ENCODE measurements around the gene HJURP. TPM values are rescaled to one million over a fixed set of nuclear protein-coding genes. Genes with fewer than 3 reads are reported as not detected.

Gene HJURP
- total RNA-seq, 4 donors from 2014 or later, result 0.27 to 0.45 (median 0.38) TPM; not detected in 1

DNA sequence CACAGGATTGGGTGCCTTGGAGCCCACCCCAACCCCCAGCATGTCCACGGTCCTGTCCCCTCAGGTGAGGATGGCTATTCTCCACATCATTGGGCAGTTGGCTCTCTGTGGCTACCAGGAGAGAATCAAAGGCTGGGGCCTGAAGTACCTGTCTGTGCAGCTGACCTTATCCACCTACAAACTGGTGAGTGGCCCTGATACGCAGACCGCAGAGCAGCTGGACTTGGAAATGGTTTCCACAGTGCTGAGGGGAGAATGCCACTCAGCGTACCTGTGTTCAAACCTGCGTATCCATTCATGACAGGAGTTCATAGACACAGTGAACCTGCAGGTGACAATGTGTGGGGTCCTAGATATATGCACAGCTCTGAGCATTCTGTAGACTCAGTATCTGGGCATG is 54.6 kb downstream of the HJURP start:
- H3K4me1 ChIP-seq, result peaks cover 6 to 13% of the 10 kb centered on the region in 2 donors
- intact Hi-C loops (cut with DNase I), result no loop called here
- no peak overlapping the region for H3K4me3 ChIP-seq (replicated peaks in 1 of 3)
- peak overlapping the region in 2 of 3 donors; percentile 6 to 12 for H3K27ac ChIP-seq
- no peaks in the 10 kb centered on the region for H3K36me3 ChIP-seq
- DNase-seq, result peak; percentile 78 to 89
- no peaks in the 10 kb centered on the region for H3K9me3 ChIP-seq
- 8 to 62% methylated on average over 4 to 5 of the region's 5 CpGs for WGBS, 2 donors
- TF ChIP-seq POLR2A (IDR thresholded peaks at IDR 0.05), result no peak
- TF ChIP-seq, protein P1, sequence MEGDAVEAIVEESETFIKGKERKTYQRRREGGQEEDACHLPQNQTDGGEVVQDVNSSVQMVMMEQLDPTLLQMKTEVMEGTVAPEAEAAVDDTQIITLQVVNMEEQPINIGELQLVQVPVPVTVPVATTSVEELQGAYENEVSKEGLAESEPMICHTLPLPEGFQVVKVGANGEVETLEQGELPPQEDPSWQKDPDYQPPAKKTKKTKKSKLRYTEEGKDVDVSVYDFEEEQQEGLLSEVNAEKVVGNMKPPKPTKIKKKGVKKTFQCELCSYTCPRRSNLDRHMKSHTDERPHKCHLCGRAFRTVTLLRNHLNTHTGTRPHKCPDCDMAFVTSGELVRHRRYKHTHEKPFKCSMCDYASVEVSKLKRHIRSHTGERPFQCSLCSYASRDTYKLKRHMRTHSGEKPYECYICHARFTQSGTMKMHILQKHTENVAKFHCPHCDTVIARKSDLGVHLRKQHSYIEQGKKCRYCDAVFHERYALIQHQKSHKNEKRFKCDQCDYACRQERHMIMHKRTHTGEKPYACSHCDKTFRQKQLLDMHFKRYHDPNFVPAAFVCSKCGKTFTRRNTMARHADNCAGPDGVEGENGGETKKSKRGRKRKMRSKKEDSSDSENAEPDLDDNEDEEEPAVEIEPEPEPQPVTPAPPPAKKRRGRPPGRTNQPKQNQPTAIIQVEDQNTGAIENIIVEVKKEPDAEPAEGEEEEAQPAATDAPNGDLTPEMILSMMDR (IDR thresholded peaks at IDR 0.05), result peak in 1 of 6 experiments; percentile 22
- no peaks in the 10 kb centered on the region for H3K27me3 ChIP-seq

DNA sequence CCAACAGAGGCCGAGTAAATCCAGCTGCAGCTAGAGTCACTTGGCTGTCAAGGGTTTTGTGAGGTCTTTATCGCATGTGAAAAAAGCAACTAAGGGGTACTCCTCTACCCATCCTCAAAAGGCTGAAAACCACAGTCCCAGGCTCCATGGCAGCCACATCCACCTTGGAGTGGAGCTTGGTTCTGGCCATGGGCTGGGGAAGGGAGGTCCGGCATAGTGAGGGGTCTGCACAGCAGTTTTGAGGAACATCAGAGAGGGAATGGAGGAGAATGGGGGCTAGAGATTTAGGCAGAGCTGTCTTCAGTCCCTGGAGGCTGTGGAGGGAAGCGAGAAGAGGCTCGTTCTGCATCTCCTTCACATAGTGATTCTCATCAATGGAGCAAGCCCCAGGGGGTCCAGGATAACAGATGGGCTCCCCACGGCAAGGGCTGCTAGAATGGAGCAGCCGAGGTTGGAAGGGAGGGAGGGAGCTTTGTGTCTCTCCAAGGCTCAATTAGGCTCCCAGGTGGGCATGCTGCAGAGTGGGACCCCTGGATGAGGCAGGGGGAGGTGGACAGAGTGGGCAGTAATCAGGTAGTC is 55.2 kb downstream of the HJURP start:
- H3K9me3 ChIP-seq, result no peaks in the 10 kb centered on the region
- no peaks in the 10 kb centered on the region for H3K27me3 ChIP-seq
- intact Hi-C loops (cut with DNase I), result no loop called here
- 69 to 71% methylated on average over 7 of the region's 7 CpGs for WGBS, 2 donors
- H3K4me1 ChIP-seq, result peaks cover 6 to 13% of the 10 kb centered on the region in 2 donors
- no peak overlapping the region for H3K4me3 ChIP-seq (replicated peaks in 1 of 3)
- no peaks in the 10 kb centered on the region for H3K36me3 ChIP-seq
- DNase-seq, result no peak
- H3K27ac ChIP-seq, result peak overlapping the region in 1 of 3 donors; percentile 6
- TF ChIP-seq, protein P1 (IDR thresholded peaks at IDR 0.05), result no peak
- TF ChIP-seq POLR2A (IDR thresholded peaks at IDR 0.05), result no peak

DNA sequence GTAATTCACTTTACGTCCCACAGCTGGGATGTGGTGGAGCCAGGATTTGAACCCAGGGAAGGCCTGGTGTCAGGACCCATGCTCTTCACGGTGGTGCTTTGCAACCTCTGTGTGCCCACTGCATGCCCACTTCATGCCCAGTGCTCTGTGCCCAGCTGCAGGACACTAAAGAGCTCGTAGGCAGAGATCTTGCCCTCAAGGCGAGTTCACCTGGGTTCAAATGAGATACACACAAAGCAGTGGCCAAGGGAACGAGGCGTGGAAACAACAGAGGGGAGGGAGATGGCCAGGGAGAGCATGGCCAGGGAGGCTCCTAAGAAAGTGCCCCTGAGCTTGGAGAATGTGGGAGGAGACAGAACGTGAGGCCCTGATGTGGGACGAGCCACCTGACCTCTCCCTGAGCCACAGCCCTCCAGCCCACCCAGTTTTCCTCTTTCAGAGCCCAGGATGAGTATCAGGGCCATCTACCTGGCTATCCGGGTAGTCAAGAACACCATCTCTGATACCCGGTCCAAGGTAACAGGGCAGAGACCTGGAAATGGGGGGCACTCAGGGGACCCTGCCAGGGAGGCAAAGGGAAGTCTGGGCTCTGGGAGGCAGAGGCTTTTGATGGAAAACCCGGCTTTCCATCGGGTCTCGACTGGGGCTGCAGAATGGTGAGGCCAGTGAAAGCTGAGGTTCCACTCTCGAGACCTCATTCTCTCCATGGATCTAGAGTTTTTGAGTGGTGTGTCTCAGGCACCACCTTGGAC is 55.8 kb downstream of the HJURP start:
- DNase-seq, result no peak
- H3K27ac ChIP-seq, result peak overlapping the region in 1 of 3 donors; percentile 6

DNA sequence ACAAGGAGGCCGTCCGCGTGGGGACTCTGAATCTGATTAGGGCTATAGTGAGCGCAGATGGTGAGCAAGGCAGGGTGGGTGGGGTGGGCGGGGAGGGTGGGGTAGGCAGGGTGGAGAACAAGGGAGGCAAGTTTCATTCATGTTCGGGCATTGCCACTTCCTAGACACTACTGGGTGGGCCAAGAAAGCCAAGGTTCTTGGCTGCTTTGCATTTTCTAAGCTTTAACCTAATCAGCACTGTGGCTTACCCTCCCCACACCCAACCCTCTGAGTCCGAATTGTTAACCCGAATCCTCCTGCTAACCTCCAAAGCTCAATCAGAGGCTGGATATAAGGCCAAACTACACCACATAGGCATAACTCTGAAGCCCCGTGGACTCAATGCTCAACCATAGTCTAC is 58.1 kb downstream of the HJURP start:
- no peak for DNase-seq
- Histone ChIP-seq H3K9me3 (no peaks in the 10 kb centered on the region), H3K36me3 (no peaks in the 10 kb centered on the region), H3K27ac (no peak overlapping the region), H3K27me3 (no peaks in the 10 kb centered on the region), H3K4me1 (peaks cover 6 to 13% of the 10 kb centered on the region in 2 donors), H3K4me3 (replicated peaks in 1 of 3) (no peak overlapping the region)
- intact Hi-C loops (cut with DNase I), result no loop called here
- TF ChIP-seq POLR2A (IDR thresholded peaks at IDR 0.05), result no peak
- TF ChIP-seq, protein P1 (IDR thresholded peaks at IDR 0.05), result no peak
- 92 to 93% methylated on average over 9 of the region's 9 CpGs for WGBS, 2 donors

More for the DNA sequence above, 55.8 kb downstream of the HJURP start:
- H3K27me3 ChIP-seq, result no peaks in the 10 kb centered on the region
- no peak overlapping the region for H3K4me3 ChIP-seq (replicated peaks in 1 of 3)
- no peak for TF ChIP-seq POLR2A (IDR thresholded peaks at IDR 0.05)
- TF ChIP-seq, protein P1 (IDR thresholded peaks at IDR 0.05), result no peak
- 82 to 94% methylated on average over 14 of the region's 14 CpGs for WGBS, 2 donors
- H3K36me3 ChIP-seq, result no peaks in the 10 kb centered on the region
- intact Hi-C loops (cut with DNase I), result no loop called here
- peaks cover 6 to 13% of the 10 kb centered on the region in 2 donors for H3K4me1 ChIP-seq
- H3K9me3 ChIP-seq, result no peaks in the 10 kb centered on the region

DNA sequence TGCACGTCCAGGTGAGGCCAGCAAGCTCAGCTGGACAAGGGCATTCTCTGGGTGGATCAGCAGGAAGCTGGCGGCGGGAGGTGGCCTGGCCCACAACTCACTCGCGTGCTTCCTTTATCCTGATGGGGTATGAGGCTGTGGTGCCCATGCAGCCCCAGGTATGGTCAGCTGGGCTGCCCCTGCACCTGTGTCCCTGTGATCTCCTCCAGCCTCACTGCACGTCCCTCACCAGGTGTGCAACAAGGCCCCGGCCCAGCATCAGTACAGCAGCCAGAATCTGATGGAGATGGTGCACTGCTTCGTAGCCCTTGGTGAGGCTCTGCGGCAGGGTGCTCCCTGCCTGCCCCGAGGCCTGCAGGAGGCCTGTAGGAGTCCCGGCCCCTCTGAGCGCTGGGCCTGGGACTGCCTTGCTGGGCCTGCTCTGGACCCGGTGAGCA is 58.6 kb downstream of the HJURP start:
- no peaks in the 10 kb centered on the region for H3K36me3 ChIP-seq
- DNase-seq, result no peak
- TF ChIP-seq POLR2A (IDR thresholded peaks at IDR 0.05), result no peak
- TF ChIP-seq, protein P1 (IDR thresholded peaks at IDR 0.05), result no peak
- intact Hi-C loops (cut with DNase I), result no loop called here
- 95 to 96% methylated on average over 10 to 12 of the region's 13 CpGs for WGBS, 2 donors
- H3K4me3 ChIP-seq (replicated peaks in 1 of 3), result no peak overlapping the region
- peaks cover 6 to 13% of the 10 kb centered on the region in 2 donors for H3K4me1 ChIP-seq
- no peaks in the 10 kb centered on the region for H3K27me3 ChIP-seq
- H3K9me3 ChIP-seq, result no peaks in the 10 kb centered on the region
- H3K27ac ChIP-seq, result no peak overlapping the region
